ENCODE measurements around the gene CCNL2.

DNA sequence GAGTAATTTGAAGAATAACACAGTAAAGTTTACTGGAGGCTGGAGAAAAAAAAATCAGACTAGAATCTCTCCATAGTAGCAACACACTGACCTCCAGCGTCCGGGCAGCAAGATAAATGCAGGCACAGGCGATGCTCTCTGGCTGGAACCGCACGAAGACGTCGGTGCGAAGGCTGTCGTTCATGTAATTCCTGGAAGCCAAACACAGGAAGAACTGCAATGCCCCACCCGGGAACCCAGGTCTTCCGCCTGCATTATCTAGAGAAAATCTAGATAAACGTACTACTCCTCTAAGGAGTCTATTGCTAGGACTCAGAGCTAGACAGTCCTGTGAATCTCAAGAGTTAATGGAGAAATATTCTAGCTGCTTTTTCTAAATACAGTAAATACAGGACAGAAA, 8.5 kb downstream of the CCNL2 start:
- TF ChIP-seq, protein P1, sequence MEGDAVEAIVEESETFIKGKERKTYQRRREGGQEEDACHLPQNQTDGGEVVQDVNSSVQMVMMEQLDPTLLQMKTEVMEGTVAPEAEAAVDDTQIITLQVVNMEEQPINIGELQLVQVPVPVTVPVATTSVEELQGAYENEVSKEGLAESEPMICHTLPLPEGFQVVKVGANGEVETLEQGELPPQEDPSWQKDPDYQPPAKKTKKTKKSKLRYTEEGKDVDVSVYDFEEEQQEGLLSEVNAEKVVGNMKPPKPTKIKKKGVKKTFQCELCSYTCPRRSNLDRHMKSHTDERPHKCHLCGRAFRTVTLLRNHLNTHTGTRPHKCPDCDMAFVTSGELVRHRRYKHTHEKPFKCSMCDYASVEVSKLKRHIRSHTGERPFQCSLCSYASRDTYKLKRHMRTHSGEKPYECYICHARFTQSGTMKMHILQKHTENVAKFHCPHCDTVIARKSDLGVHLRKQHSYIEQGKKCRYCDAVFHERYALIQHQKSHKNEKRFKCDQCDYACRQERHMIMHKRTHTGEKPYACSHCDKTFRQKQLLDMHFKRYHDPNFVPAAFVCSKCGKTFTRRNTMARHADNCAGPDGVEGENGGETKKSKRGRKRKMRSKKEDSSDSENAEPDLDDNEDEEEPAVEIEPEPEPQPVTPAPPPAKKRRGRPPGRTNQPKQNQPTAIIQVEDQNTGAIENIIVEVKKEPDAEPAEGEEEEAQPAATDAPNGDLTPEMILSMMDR (IDR thresholded peaks at IDR 0.05): no peak
- TF ChIP-seq POLR2A (IDR thresholded peaks at IDR 0.05): no peak

Measured in ovary (tissue), 3 donors.